ENCODE measurements around the gene UBA1. TPM values are rescaled to one million over a fixed set of nuclear protein-coding genes. Genes with fewer than 3 reads are reported as not detected.

UBA1 gene
- total and polyA plus RNA-seq, 10 of the 15 experiments (the other 5 are each of a cell fraction or from before 2014, with no cell fraction given) = 60.4 to 314 (median 216) TPM

DNA sequence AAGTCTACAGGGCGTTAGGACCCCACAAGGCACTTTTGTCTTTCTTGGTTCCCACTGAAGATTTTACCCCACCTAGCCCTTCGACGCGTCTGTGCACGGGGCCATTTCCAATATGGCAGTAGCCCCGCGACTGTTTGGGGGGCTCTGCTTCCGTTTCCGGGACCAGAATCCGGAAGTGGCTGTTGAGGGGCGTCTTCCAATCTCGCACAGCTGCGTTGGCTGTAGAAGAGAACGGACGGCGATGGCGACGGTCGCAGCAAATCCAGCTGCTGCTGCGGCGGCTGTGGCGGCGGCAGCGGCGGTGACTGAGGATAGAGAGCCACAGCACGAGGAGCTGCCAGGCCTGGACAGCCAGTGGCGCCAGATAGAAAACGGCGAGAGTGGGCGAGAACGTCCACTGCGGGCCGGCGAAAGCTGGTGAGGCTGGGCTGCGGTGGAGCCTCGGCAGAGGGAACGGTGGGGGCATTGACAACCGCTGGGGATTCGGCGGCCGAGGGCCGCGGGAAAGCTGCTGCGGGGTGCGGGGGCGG lies 39.2 kb downstream of the UBA1 start, which contains the start of gene USP11 (continued):
- TF ChIP-seq, protein P1, sequence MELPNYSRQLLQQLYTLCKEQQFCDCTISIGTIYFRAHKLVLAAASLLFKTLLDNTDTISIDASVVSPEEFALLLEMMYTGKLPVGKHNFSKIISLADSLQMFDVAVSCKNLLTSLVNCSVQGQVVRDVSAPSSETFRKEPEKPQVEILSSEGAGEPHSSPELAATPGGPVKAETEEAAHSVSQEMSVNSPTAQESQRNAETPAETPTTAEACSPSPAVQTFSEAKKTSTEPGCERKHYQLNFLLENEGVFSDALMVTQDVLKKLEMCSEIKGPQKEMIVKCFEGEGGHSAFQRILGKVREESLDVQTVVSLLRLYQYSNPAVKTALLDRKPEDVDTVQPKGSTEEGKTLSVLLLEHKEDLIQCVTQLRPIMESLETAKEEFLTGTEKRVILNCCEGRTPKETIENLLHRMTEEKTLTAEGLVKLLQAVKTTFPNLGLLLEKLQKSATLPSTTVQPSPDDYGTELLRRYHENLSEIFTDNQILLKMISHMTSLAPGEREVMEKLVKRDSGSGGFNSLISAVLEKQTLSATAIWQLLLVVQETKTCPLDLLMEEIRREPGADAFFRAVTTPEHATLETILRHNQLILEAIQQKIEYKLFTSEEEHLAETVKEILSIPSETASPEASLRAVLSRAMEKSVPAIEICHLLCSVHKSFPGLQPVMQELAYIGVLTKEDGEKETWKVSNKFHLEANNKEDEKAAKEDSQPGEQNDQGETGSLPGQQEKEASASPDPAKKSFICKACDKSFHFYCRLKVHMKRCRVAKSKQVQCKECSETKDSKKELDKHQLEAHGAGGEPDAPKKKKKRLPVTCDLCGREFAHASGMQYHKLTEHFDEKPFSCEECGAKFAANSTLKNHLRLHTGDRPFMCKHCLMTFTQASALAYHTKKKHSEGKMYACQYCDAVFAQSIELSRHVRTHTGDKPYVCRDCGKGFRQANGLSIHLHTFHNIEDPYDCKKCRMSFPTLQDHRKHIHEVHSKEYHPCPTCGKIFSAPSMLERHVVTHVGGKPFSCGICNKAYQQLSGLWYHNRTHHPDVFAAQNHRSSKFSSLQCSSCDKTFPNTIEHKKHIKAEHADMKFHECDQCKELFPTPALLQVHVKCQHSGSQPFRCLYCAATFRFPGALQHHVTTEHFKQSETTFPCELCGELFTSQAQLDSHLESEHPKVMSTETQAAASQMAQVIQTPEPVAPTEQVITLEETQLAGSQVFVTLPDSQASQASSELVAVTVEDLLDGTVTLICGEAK (IDR thresholded peaks at IDR 0.05; ENCODE audit: borderline replicate concordance) = peak; percentile 84
- TF ChIP-seq BMI1 (IDR thresholded peaks at IDR 0.05; ENCODE audit: borderline replicate concordance) (no peak), BHLHE40 (IDR thresholded peaks at IDR 0.05; ENCODE audit: borderline replicate concordance in 1 of 2, low read depth in 2 of 2, low read length in 1 of 2) (0 out of 4 replicates have a peak, but pooled peaks of 1 of the 2 experiments have one; percentile 14), RB1 (IDR thresholded peaks at IDR 0.05; ENCODE audit: borderline replicate concordance) (no peak; the same call in 1 of the 2 replicates), USF2 (IDR thresholded peaks at IDR 0.05; ENCODE audit: borderline replicate concordance, low read depth, low read length) (no peak), TAF1 (IDR thresholded peaks at IDR 0.05; ENCODE audit: borderline replicate concordance, low read depth, low read length) (peak; percentile 78; the same call in 1 of the 2 replicates), RBBP5 (conservative IDR thresholded peaks at IDR 0.05) (no peak), YY1 (IDR thresholded peaks at IDR 0.05; ENCODE audit: low read depth, low read length) (peak; percentile 94), HSF1 (IDR thresholded peaks at IDR 0.05; ENCODE audit: low read depth, low read length) (no peak), GABPA (IDR thresholded peaks at IDR 0.05; ENCODE audit: low read depth) (peak; percentile 85), SUPT20H (IDR thresholded peaks at IDR 0.05; ENCODE audit: borderline replicate concordance, control insufficient read depth, low read depth, low read length) (no peak), NKRF (conservative IDR thresholded peaks at IDR 0.05) (peak; percentile 80), KAT2A (conservative IDR thresholded peaks at IDR 0.05; ENCODE audit: control insufficient read depth, low read depth, low read length) (no peak), NR2C1 (IDR thresholded peaks at IDR 0.05) (peak; percentile 64), EP300 (IDR thresholded peaks at IDR 0.05; ENCODE audit: borderline replicate concordance in 1 of 2, control insufficient read depth in 1 of 2, low read depth in 2 of 2, low read length in 2 of 2) (no peak)
- TF ChIP-seq, protein P2, sequence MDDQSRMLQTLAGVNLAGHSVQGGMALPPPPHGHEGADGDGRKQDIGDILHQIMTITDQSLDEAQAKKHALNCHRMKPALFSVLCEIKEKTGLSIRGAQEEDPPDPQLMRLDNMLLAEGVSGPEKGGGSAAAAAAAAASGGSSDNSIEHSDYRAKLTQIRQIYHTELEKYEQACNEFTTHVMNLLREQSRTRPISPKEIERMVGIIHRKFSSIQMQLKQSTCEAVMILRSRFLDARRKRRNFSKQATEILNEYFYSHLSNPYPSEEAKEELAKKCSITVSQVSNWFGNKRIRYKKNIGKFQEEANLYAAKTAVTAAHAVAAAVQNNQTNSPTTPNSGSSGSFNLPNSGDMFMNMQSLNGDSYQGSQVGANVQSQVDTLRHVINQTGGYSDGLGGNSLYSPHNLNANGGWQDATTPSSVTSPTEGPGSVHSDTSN (IDR thresholded peaks at IDR 0.05; ENCODE audit: insufficient replicate concordance, low read depth, low read length) = no peak
- TF ChIP-seq, protein P3, sequence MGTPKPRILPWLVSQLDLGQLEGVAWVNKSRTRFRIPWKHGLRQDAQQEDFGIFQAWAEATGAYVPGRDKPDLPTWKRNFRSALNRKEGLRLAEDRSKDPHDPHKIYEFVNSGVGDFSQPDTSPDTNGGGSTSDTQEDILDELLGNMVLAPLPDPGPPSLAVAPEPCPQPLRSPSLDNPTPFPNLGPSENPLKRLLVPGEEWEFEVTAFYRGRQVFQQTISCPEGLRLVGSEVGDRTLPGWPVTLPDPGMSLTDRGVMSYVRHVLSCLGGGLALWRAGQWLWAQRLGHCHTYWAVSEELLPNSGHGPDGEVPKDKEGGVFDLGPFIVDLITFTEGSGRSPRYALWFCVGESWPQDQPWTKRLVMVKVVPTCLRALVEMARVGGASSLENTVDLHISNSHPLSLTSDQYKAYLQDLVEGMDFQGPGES (IDR thresholded peaks at IDR 0.05) = no peak

Data from GM12878 (cell line).